HEK293 (cell line): ENCODE data around the gene CSNK1E.

Experiments used
- CTCF ChIA-PET: fragments of 350-600 bp; formaldehyde crosslinking; extraction: SDS; loops from one replicate; lab custom pipeline; 2021; ENCODE audit warnings: antibody characterized with exemption; lab: Yijun Ruan, JAX
- POLR2A ChIA-PET: fragments of 300-600 bp; formaldehyde crosslinking; extraction: SDS; loops from one replicate; lab custom pipeline; 2020; ENCODE audit warnings: antibody characterized with exemption, inconsistent platforms; lab: Yijun Ruan, JAX
- H3K27ac ChIP-seq: fragments of 200-500 bp; sonication (Bioruptor generic); 2 replicates; pipeline ENCODE4 v1.5.1; 2014; ENCODE audit warnings: low read depth, low read length, control low read depth, inconsistent platforms; ENCODE audit errors: extremely low read depth
- H3K36me3 ChIP-seq, 2 experiments: fragments of 200-500 bp in 1 of 2; sonication (Bioruptor generic) in 1 of 2; 1 replicate in 1 of 2; 2 replicates in 1 of 2; pipeline ENCODE4 v1.5.1; 2014 to 2017; ENCODE audit warnings: inconsistent platforms in 2 of 2, low read length in 2 of 2; ENCODE audit not compliant: control insufficient read depth in 2 of 2, insufficient read depth in 1 of 2
- H3K4me1 ChIP-seq: fragments of 200-500 bp; sonication (Bioruptor generic); 2 replicates; pipeline ENCODE4 v1.5.1; 2014; ENCODE audit warnings: mild to moderate bottlenecking, low read length, inconsistent platforms; ENCODE audit not compliant: control insufficient read depth, insufficient read depth
- H3K4me3 ChIP-seq: 2 replicates; pipeline ENCODE4 v1.5.1; 2011; ENCODE audit warnings: low read depth, mild to moderate bottlenecking, control low read depth, low read length, moderate library complexity
- H3K9me3 ChIP-seq: fragments of 200-500 bp; sonication (Bioruptor generic); 2 replicates; pipeline ENCODE4 v1.5.1; 2014; ENCODE audit warnings: low read depth, low read length, inconsistent platforms; ENCODE audit not compliant: control insufficient read depth, insufficient read depth
- GLIS1 ChIP-seq: fragments of 450-650 bp; formaldehyde crosslinking; IDR thresholded peaks from 2 replicates; pipeline ENCODE4 v1.5.1; 2016; ENCODE audit warnings: missing biosample characterization, missing genetic modification characterization
- IKZF3 ChIP-seq: fragments of 450-650 bp; IDR thresholded peaks from 2 replicates; pipeline ENCODE4 v1.5.0; 2018; ENCODE audit warnings: missing biosample characterization, mild to moderate bottlenecking, missing genetic modification characterization, moderate library complexity
- MYNN ChIP-seq: fragments of 450-650 bp; formaldehyde crosslinking; IDR thresholded peaks from 2 replicates; pipeline ENCODE4 v1.5.1; 2016; ENCODE audit warnings: missing biosample characterization, missing genetic modification characterization, borderline replicate concordance
- SETDB1 ChIP-seq: IDR thresholded peaks from one replicate; pipeline ENCODE4 v1.6.1; 2017; ENCODE audit warnings: mild to moderate bottlenecking, low read length, moderate library complexity, mixed read lengths; ENCODE audit not compliant: insufficient read length
- TRIM28 ChIP-seq: IDR thresholded peaks from 2 replicates; pipeline ENCODE4 v1.6.1; 2011; ENCODE audit warnings: low read length, control low read depth, borderline replicate concordance
- WT1 ChIP-seq: fragments of 450-650 bp; formaldehyde crosslinking; IDR thresholded peaks from 2 replicates; pipeline ENCODE4 v1.5.1; 2016; ENCODE audit warnings: missing biosample characterization, missing genetic modification characterization
- ZBTB1 ChIP-seq: fragments of 450-650 bp; formaldehyde crosslinking; IDR thresholded peaks from 2 replicates; pipeline ENCODE4 v1.5.1; 2016; ENCODE audit warnings: missing biosample characterization, missing genetic modification characterization
- ZBTB8A ChIP-seq: fragments of 450-650 bp; formaldehyde crosslinking; IDR thresholded peaks from 2 replicates; pipeline ENCODE4 v1.5.1; 2016; ENCODE audit warnings: missing biosample characterization, missing genetic modification characterization
- ZNF10 ChIP-seq: fragments of 450-650 bp; formaldehyde crosslinking; IDR thresholded peaks from 2 replicates; pipeline ENCODE4 v1.5.1; 2017; ENCODE audit warnings: missing biosample characterization, missing genetic modification characterization
- ZNF114 ChIP-seq: fragments of 450-650 bp; formaldehyde crosslinking; IDR thresholded peaks from 2 replicates; pipeline ENCODE4 v1.5.0; 2017; ENCODE audit warnings: missing biosample characterization, missing genetic modification characterization
- ZNF146 ChIP-seq: fragments of 450-650 bp; formaldehyde crosslinking; IDR thresholded peaks from 2 replicates; pipeline ENCODE4 v1.5.1; 2016; ENCODE audit warnings: missing biosample characterization, missing genetic modification characterization
- ZNF221 ChIP-seq: fragments of 450-650 bp; formaldehyde crosslinking; IDR thresholded peaks from 2 replicates; pipeline ENCODE4 v1.5.1; 2017; ENCODE audit warnings: missing biosample characterization, missing genetic modification characterization, borderline replicate concordance
- ZNF341 ChIP-seq: fragments of 450-650 bp; formaldehyde crosslinking; IDR thresholded peaks from 2 replicates; pipeline ENCODE4; 2016; ENCODE audit warnings: low read depth, missing biosample characterization, missing genetic modification characterization
- ZNF404 ChIP-seq: fragments of 450-650 bp; formaldehyde crosslinking; IDR thresholded peaks from 2 replicates; pipeline ENCODE4 v1.5.1; 2017; ENCODE audit warnings: missing biosample characterization, missing genetic modification characterization
- ZNF558 ChIP-seq: fragments of 450-650 bp; formaldehyde crosslinking; IDR thresholded peaks from 2 replicates; pipeline ENCODE4 v1.5.1; 2016; ENCODE audit warnings: missing biosample characterization, missing genetic modification characterization
- ZNF658 ChIP-seq: fragments of 450-650 bp; formaldehyde crosslinking; IDR thresholded peaks from 2 replicates; pipeline ENCODE4; 2016; ENCODE audit warnings: missing biosample characterization, missing genetic modification characterization
- ZNF776 ChIP-seq: fragments of 450-650 bp; formaldehyde crosslinking; IDR thresholded peaks from 2 replicates; pipeline ENCODE4 v1.5.0; 2017; ENCODE audit warnings: missing biosample characterization, missing genetic modification characterization, borderline replicate concordance
- ZNF791 ChIP-seq: fragments of 450-650 bp; formaldehyde crosslinking; IDR thresholded peaks from 2 replicates; pipeline ENCODE4 v1.5.1; 2016; ENCODE audit warnings: missing biosample characterization, missing genetic modification characterization
- TF ChIP-seq, protein P1 (sequence below): fragments of 450-650 bp; formaldehyde crosslinking; IDR thresholded peaks from 2 replicates; pipeline ENCODE4 v1.5.1; 2016; ENCODE audit warnings: missing biosample characterization, missing genetic modification characterization
- TF ChIP-seq, protein P2 (sequence below): fragments of 450-650 bp; formaldehyde crosslinking; IDR thresholded peaks from 2 replicates; pipeline ENCODE4 v1.5.1; 2016; ENCODE audit warnings: missing biosample characterization, missing genetic modification characterization, low read depth
- TF ChIP-seq, protein P3 (sequence below): fragments of 450-650 bp; formaldehyde crosslinking; IDR thresholded peaks from 2 replicates; pipeline ENCODE4 v1.5.1; 2016; ENCODE audit warnings: missing biosample characterization, missing genetic modification characterization
- TF ChIP-seq, protein P4 (sequence below): fragments of 450-650 bp; formaldehyde crosslinking; IDR thresholded peaks from 2 replicates; pipeline ENCODE4 v1.5.1; 2016; ENCODE audit warnings: missing biosample characterization, missing genetic modification characterization, borderline replicate concordance
- TF ChIP-seq, protein P5 (sequence below): fragments of 450-650 bp; formaldehyde crosslinking; IDR thresholded peaks from 2 replicates; pipeline ENCODE4 v1.5.1; 2016; ENCODE audit warnings: missing biosample characterization, missing genetic modification characterization

Gene CSNK1E

DNA sequence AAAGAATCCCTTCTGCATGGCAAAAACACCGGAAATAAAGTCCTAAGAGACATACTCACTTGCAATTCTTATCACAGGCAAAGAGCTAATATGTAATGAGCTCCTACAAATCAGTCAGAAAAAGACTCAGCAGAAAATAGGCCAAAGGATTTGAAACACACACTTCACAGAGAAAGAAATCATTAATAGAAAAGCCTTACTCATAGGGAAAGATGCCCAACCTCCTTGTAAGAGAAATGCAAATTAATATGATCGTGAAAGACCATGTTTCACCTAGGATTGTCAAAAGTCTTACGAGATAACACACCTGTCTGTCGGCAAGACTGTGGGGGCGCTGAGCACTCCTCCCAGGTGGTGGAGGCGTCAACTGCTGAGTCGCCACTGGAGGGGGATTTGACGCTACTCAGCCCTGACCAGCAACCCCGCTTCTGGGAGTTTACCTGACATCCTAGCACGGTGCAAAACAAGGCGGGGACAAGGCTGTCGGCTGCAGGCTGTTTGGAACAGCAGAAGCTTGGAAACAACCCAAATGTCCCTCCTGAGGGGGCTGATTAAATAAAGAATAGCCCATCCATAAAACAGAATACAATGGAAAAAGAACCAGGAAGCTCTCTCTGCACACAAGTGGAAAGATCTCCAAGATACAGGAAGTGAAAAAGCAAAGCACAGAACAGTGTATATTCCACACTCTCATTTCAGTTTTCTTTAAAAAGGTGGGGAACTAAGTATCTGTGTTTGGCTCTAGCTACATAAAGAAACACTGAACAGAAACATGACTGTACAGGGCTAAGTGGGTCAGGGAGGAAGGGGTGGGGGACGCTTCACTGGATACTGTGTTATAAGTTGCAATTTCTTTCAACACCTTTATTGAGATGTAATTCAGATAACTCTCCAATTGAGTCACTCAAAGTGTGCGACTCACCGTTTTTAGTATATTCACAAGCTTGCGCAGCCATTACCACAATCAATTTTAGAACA, 11.5 kb downstream of the CSNK1E start (continued):
- TF ChIP-seq, protein P1, sequence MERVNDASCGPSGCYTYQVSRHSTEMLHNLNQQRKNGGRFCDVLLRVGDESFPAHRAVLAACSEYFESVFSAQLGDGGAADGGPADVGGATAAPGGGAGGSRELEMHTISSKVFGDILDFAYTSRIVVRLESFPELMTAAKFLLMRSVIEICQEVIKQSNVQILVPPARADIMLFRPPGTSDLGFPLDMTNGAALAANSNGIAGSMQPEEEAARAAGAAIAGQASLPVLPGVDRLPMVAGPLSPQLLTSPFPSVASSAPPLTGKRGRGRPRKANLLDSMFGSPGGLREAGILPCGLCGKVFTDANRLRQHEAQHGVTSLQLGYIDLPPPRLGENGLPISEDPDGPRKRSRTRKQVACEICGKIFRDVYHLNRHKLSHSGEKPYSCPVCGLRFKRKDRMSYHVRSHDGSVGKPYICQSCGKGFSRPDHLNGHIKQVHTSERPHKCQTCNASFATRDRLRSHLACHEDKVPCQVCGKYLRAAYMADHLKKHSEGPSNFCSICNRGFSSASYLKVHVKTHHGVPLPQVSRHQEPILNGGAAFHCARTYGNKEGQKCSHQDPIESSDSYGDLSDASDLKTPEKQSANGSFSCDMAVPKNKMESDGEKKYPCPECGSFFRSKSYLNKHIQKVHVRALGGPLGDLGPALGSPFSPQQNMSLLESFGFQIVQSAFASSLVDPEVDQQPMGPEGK (tag by site-specific recombination): no peak
- TF ChIP-seq TRIM28 (no peak), ZNF791 (no peak), ZNF341 (peak; percentile 88), ZNF10 (tag by site-specific recombination) (peak; percentile 16; the same call in 1 of the 2 replicates), ZNF776 (tag by site-specific recombination) (no peak), IKZF3 (tag by site-specific recombination) (no peak), ZNF114 (tag by site-specific recombination) (no peak), ZBTB8A (tag by site-specific recombination) (peak; percentile 36; the same call in 1 of the 2 replicates)

DNA sequence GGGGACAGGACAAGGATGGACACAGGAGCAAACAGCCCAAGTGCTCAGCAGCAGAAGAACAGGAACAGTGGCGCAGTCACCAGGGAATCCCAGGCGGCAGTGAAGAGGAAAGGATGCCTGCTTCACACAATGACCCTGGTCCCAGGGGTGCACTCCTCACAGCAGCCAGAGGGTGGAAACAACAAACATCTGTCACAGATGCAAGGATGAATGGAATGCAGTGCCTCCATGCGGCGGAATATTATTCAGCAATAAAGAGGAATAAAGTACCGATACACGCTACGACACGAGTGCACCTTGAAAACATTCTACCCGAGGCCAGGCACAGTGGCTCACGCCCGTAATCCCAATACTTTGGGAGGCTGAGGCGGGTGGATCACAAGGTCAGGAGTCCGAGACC, 12.7 kb downstream of the CSNK1E start:
- CTCF ChIA-PET: interaction anchor here (0.6 to 2.1 kb wide), 2 partner anchors 8 to 10 kb away, joined by 3 to 6 read pairs; no protein-coding TSS in a partner anchor
- TF ChIP-seq ZBTB1 (tag by site-specific recombination) (no peak), ZNF221 (no peak), ZNF404 (tag by site-specific recombination) (no peak), ZNF791 (no peak), ZNF146 (tag by site-specific recombination) (peak; percentile 56)
- TF ChIP-seq, protein P2, sequence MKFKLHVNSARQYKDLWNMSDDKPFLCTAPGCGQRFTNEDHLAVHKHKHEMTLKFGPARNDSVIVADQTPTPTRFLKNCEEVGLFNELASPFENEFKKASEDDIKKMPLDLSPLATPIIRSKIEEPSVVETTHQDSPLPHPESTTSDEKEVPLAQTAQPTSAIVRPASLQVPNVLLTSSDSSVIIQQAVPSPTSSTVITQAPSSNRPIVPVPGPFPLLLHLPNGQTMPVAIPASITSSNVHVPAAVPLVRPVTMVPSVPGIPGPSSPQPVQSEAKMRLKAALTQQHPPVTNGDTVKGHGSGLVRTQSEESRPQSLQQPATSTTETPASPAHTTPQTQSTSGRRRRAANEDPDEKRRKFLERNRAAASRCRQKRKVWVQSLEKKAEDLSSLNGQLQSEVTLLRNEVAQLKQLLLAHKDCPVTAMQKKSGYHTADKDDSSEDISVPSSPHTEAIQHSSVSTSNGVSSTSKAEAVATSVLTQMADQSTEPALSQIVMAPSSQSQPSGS (tag by site-specific recombination): no peak
- TF ChIP-seq, protein P3, sequence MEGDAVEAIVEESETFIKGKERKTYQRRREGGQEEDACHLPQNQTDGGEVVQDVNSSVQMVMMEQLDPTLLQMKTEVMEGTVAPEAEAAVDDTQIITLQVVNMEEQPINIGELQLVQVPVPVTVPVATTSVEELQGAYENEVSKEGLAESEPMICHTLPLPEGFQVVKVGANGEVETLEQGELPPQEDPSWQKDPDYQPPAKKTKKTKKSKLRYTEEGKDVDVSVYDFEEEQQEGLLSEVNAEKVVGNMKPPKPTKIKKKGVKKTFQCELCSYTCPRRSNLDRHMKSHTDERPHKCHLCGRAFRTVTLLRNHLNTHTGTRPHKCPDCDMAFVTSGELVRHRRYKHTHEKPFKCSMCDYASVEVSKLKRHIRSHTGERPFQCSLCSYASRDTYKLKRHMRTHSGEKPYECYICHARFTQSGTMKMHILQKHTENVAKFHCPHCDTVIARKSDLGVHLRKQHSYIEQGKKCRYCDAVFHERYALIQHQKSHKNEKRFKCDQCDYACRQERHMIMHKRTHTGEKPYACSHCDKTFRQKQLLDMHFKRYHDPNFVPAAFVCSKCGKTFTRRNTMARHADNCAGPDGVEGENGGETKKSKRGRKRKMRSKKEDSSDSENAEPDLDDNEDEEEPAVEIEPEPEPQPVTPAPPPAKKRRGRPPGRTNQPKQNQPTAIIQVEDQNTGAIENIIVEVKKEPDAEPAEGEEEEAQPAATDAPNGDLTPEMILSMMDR (tag by site-specific recombination): peak; percentile 24; the same call in 1 of the 2 replicates
- TF ChIP-seq, all 188 proteins: peak for 2
- Histone ChIP-seq H3K9me3 (no peaks in the 10 kb centered on the region), H3K4me1 (no peaks in the 10 kb centered on the region; the same call in 1 of the 2 replicates), H3K27ac (no peak overlapping the region), H3K36me3 (peaks cover 33 to 92% of the 10 kb centered on the region in 2 experiments), H3K4me3 (no peak overlapping the region)
- POLR2A ChIA-PET: no interaction called here

DNA sequence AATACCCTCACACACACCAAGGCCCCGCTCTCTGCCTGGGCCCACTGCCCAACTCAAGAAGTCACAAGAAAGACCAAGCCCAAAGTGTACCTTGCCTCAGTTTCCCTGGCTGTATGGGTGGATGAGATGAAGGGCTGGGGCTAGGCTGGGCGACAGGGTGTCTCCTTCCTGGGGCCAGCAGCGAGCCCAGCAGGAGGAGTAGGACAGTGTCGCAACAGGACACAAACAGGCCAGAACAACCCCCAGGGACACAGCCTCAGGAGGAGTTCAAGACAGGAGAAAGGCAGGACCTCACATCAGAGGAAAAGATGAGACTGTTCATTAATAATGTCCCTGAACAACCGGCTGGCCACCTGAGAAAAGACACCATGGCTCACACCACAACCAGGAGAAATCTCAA, 13.3 kb downstream of the CSNK1E start:
- Histone ChIP-seq H3K27ac (no peak overlapping the region), H3K4me1 (no peaks in the 10 kb centered on the region; the same call in 1 of the 2 replicates), H3K9me3 (no peaks in the 10 kb centered on the region), H3K4me3 (no peak overlapping the region), H3K36me3 (peaks cover 36 to 92% of the 10 kb centered on the region in 2 experiments)
- ChIA-PET POLR2A (no interaction called here), CTCF (no interaction called here)
- TF ChIP-seq ZNF658 (tag by site-specific recombination): no peak
- no peak for TF ChIP-seq WT1 (tag by site-specific recombination)
- no peak for TF ChIP-seq SETDB1
- TF ChIP-seq, protein P4, sequence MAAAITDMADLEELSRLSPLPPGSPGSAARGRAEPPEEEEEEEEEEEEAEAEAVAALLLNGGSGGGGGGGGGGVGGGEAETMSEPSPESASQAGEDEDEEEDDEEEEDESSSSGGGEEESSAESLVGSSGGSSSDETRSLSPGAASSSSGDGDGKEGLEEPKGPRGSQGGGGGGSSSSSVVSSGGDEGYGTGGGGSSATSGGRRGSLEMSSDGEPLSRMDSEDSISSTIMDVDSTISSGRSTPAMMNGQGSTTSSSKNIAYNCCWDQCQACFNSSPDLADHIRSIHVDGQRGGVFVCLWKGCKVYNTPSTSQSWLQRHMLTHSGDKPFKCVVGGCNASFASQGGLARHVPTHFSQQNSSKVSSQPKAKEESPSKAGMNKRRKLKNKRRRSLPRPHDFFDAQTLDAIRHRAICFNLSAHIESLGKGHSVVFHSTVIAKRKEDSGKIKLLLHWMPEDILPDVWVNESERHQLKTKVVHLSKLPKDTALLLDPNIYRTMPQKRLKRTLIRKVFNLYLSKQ (tag by site-specific recombination): no peak
- no peak for TF ChIP-seq MYNN (tag by site-specific recombination)
- no peak for TF ChIP-seq GLIS1 (tag by site-specific recombination)
- TF ChIP-seq, protein P5, sequence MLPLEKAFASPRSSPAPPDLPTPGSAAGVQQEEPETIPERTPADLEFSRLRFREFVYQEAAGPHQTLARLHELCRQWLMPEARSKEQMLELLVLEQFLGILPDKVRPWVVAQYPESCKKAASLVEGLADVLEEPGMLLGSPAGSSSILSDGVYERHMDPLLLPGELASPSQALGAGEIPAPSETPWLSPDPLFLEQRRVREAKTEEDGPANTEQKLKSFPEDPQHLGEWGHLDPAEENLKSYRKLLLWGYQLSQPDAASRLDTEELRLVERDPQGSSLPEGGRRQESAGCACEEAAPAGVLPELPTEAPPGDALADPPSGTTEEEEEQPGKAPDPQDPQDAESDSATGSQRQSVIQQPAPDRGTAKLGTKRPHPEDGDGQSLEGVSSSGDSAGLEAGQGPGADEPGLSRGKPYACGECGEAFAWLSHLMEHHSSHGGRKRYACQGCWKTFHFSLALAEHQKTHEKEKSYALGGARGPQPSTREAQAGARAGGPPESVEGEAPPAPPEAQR (tag by site-specific recombination): no peak
- no peak for TF ChIP-seq ZNF558 (tag by site-specific recombination)
- TF ChIP-seq ZNF776 (tag by site-specific recombination): no peak
